C4-2B (cell line): ENCODE data around the gene NANOS3.

Experiments used
- H3K27ac ChIP-seq: fragments of 450-650 bp; 2 replicates; pipeline ENCODE4 v1.5.1; 2017
- CTCF ChIP-seq: fragments of 450-650 bp; conservative IDR thresholded peaks from 2 replicates; pipeline ENCODE4 v1.5.1; 2017; ENCODE audit warnings: mild to moderate bottlenecking
- ZFX ChIP-seq: fragments of 450-650 bp; IDR thresholded peaks from 2 replicates; pipeline ENCODE4 v1.6.1; 2017

Gene NANOS3

GRCh38 chr19:13834244-13835069 lies 42.5 kb upstream of the NANOS3 start:
- no peak for TF ChIP-seq CTCF
- TF ChIP-seq ZFX: no peak
- peak overlapping the region; percentile 45 for H3K27ac ChIP-seq

- TF ChIP-seq CTCF (no peak), ZFX (no peak)
- no peak overlapping the region for H3K27ac ChIP-seq
Measured at GRCh38 chr19:13835791-13836723, 40.9 kb upstream of the NANOS3 start.

GRCh38 chr19:13838435-13839129 lies 38.4 kb upstream of the NANOS3 start:
- no peak for TF ChIP-seq ZFX
- TF ChIP-seq CTCF: no peak
- no peak overlapping the region for H3K27ac ChIP-seq

GRCh38 chr19:13839130-13839937 lies 37.6 kb upstream of the NANOS3 start:
- no peak for TF ChIP-seq ZFX
- TF ChIP-seq CTCF: no peak
- no peak overlapping the region for H3K27ac ChIP-seq

- TF ChIP-seq ZFX (no peak), CTCF (no peak)
- no peak overlapping the region for H3K27ac ChIP-seq
Measured at GRCh38 chr19:13839938-13840304, 37.0 kb upstream of the NANOS3 start.

- H3K27ac ChIP-seq: no peak overlapping the region
- TF ChIP-seq ZFX: no peak
- no peak for TF ChIP-seq CTCF
Measured at GRCh38 chr19:13840305-13841085, 36.4 kb upstream of the NANOS3 start.
